Fibroblast of mammary gland (primary cell): ENCODE results near the gene NAA80.

ENCODE experiments used
- DNase-seq: peaks from one replicate; pipeline ENCODE4 v3.0.0-alpha.2; 2010; ENCODE audit warnings: low read depth
- H3K4me3 ChIP-seq: 2 replicates; pipeline ENCODE4 v1.5.1; 2011; ENCODE audit warnings: low read depth, mild to moderate bottlenecking, low read length, moderate library complexity; ENCODE audit not compliant: control insufficient read depth
- CTCF ChIP-seq: conservative IDR thresholded peaks from 2 replicates; pipeline ENCODE4 v1.5.1; 2011; ENCODE audit warnings: low read depth, low read length, inconsistent platforms; ENCODE audit not compliant: control insufficient read depth, insufficient read depth

NAA80 gene

GRCh38 chr3:50320853-50321335 lies 21.7 kb upstream of the NAA80 start:
- DNase-seq: peak; percentile 44
- H3K4me3 ChIP-seq: peak overlapping the region; percentile 84
- no peak for TF ChIP-seq CTCF

GRCh38 chr3:50319894-50320625 lies 20.9 kb upstream of the NAA80 start:
- peak overlapping the region; percentile 84 for H3K4me3 ChIP-seq
- no peak for TF ChIP-seq CTCF
- no peak for DNase-seq

DNA sequence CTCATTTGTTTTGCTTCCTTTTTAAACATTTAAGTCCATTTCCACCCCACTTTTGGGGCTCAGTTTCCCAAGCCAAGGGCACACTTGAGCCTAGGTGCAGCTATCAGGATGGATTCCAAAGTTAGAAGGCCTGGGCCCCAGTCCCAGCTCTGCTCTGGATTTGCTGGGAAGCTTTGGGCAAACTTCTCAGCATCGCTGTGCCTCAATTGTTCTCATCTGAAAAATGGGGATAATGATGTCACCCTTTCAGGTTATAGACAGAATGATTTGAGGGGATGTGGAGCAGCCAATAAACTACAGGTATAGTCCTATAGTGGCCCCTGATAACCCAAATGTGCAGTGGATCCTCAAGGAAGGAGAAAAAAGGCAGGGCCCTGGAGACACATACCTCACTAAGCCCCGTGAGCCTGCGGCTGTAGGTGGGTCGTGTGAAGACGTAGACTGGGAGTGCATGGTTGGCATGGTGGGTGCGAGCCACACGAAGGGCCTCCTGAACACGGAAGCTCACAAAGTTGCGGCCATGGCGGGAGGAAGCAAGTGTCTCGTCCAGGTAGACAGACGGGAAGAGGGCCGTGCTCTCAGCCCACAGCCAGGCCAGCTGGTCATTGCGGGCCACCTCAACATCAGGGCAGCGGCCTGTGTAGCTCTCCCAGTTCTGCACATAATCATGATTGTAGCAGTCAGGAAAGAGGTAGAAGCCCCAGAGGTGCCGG lies 20.1 kb upstream of the NAA80 start:
- DNase-seq: no peak
- TF ChIP-seq CTCF: no peak
- H3K4me3 ChIP-seq: no peak overlapping the region

DNA sequence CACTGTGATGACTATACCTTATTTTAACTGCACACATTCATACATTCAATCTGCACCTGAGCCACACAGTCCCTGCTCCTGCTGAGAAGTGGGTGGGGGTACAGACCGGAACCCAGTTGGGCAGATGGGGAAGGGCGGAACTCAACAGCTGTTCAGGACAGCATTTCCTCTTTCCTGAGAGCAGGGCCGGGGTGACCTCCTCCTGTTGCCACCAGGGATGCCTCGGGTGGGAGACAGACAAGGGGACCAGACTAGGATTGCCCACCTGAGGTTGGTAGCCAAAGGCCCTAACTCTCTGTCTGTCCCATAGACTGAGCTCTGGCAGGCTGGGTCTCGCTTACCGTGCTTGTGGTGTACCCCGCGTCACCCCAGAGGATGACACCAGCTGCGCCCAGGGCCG lies 19.4 kb upstream of the NAA80 start:
- no peak for TF ChIP-seq CTCF
- no peak for DNase-seq
- H3K4me3 ChIP-seq: no peak overlapping the region

GRCh38 chr3:50318163-50318562 lies 19.0 kb upstream of the NAA80 start:
- DNase-seq: no peak
- no peak for TF ChIP-seq CTCF
- no peak overlapping the region for H3K4me3 ChIP-seq

- TF ChIP-seq CTCF: no peak
- no peak for DNase-seq
- H3K4me3 ChIP-seq: no peak overlapping the region
Observed at GRCh38 chr3:50317300-50317699, 18.1 kb upstream of the NAA80 start.
